ENCODE measurements around the gene LIN37.
"Not testable (repeated sequence)": the region's sequence is repeated elsewhere in the genome, so short reads cannot be mapped to it uniquely, and the experiment has no call there.

LIN37 gene

GRCh38 chr19:35790981-35791813, 42.8 kb downstream of the LIN37 start:
- DNase-seq, result no peak

- DNase-seq, result no peak
Measured at GRCh38 chr19:35791814-35792279, 43.5 kb downstream of the LIN37 start.

GRCh38 chr19:35792312-35792711, 43.9 kb downstream of the LIN37 start:
- no peak for DNase-seq

GRCh38 chr19:35792888-35793287, 44.5 kb downstream of the LIN37 start:
- no peak for DNase-seq

GRCh38 chr19:35793381-35794165, 45.2 kb downstream of the LIN37 start:
- DNase-seq, result no peak

- not testable (repeated sequence) for DNase-seq
Measured at GRCh38 chr19:35795564-35795963, 47.2 kb downstream of the LIN37 start.

- DNase-seq, result no peak
Measured at GRCh38 chr19:35796645-35797542, 48.5 kb downstream of the LIN37 start.

GRCh38 chr19:35797663-35798062, 49.3 kb downstream of the LIN37 start:
- DNase-seq, result peak; percentile 67

- no peak for DNase-seq
Measured at GRCh38 chr19:35801828-35802227, 53.5 kb downstream of the LIN37 start.
